Subcutaneous adipose tissue (tissue), 4 donors: ENCODE measurements around the gene FTH1. TPM values are rescaled to one million over a fixed set of nuclear protein-coding genes. Genes with fewer than 3 reads are reported as not detected.

Experiments used
- total RNA-seq, 4 donors: library from RNA; depleted of rRNA; stranded (reverse); fragments of >200 nt; gene quantifications; one replicate each; pipeline ENCODE4 v1.1.0, GENCODE V29; 2016
- TF ChIP-seq, protein P1 (sequence below): fragments of 450-650 bp; IDR thresholded peaks from one replicate; pipeline ENCODE4 v1.5.1; 2016; ENCODE audit warnings: low read depth, mild to moderate bottlenecking, control low read depth, antibody characterized with exemption, moderate library complexity

The FTH1 gene
- total RNA-seq, 4 donors from 2014 or later: 6,293 to 12,889 (median 8,191) TPM

GRCh38 chr11:61972112-61972671 is 4.8 kb upstream of the FTH1 start:
- TF ChIP-seq, protein P1, sequence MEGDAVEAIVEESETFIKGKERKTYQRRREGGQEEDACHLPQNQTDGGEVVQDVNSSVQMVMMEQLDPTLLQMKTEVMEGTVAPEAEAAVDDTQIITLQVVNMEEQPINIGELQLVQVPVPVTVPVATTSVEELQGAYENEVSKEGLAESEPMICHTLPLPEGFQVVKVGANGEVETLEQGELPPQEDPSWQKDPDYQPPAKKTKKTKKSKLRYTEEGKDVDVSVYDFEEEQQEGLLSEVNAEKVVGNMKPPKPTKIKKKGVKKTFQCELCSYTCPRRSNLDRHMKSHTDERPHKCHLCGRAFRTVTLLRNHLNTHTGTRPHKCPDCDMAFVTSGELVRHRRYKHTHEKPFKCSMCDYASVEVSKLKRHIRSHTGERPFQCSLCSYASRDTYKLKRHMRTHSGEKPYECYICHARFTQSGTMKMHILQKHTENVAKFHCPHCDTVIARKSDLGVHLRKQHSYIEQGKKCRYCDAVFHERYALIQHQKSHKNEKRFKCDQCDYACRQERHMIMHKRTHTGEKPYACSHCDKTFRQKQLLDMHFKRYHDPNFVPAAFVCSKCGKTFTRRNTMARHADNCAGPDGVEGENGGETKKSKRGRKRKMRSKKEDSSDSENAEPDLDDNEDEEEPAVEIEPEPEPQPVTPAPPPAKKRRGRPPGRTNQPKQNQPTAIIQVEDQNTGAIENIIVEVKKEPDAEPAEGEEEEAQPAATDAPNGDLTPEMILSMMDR: no peak

- TF ChIP-seq, protein P1: no peak
Measured at GRCh38 chr11:61971248-61972111, 4.0 kb upstream of the FTH1 start.

- TF ChIP-seq, protein P1: no peak
Measured at GRCh38 chr11:61969838-61970662, 2.6 kb upstream of the FTH1 start.

GRCh38 chr11:61969391-61969758 is 1.9 kb upstream of the FTH1 start:
- TF ChIP-seq, protein P1: no peak

- TF ChIP-seq, protein P1: no peak
Measured at GRCh38 chr11:61968758-61969390, 1.4 kb upstream of the FTH1 start.

- TF ChIP-seq, protein P1: no peak
Measured at GRCh38 chr11:61967924-61968757, 707 bp upstream of the FTH1 start.
